Activated CD4-positive, alpha-beta T cell treated with anti-CD3 and anti-CD28 coated beads, Interleukin-2, Interleukin-4, amounts not matched to agents 100 ng/mL and 50 ng/mL, durations not matched to agents 16 hours and 8 hours (primary cell): ENCODE measurements around the gene ZNF385B.
"Not testable (repeated sequence)": the region's sequence is repeated elsewhere in the genome, so short reads cannot be mapped to it uniquely, and the experiment has no call there.

Source experiments
- DNase-seq: peaks from one replicate; pipeline ENCODE4 v3.0.0-alpha.2; 2020; ENCODE audit warnings: low spot score

ZNF385B gene

DNA sequence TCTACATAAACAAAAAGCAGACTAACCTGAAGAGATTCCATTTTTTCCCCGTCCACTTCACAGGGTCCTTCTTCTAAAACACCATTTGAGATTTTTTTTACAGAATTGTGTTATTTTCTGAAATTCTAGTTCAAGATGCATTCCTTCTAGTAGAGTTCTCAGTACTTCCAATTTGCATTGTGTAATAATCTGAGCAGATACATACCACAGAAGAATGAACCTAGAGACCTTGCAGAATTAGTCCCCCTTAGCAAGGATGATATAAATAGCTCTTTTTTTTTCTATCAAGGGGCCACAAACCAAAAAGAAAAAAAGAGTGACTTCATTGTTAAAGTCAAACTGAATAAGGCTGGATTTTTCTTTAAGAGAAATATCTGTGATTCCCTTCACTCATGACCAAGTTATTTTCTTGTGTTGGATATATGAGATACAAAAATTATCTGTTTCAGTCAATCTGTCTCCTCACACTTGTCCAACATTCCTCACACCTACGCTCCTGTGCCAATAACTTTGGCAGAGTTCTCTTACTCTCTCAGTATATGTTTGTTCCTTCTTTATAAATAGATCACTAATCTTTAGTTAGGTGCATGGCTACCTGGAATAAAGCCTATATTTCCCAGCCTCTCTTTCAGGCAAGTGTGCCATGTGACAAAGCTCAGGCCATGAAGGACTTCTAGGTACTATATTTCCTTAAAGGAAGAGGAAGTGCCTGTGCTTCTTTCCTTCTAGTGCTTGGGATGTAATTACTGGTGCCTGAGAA is 183.5 kb downstream of the ZNF385B start:
- no peak for DNase-seq

DNA sequence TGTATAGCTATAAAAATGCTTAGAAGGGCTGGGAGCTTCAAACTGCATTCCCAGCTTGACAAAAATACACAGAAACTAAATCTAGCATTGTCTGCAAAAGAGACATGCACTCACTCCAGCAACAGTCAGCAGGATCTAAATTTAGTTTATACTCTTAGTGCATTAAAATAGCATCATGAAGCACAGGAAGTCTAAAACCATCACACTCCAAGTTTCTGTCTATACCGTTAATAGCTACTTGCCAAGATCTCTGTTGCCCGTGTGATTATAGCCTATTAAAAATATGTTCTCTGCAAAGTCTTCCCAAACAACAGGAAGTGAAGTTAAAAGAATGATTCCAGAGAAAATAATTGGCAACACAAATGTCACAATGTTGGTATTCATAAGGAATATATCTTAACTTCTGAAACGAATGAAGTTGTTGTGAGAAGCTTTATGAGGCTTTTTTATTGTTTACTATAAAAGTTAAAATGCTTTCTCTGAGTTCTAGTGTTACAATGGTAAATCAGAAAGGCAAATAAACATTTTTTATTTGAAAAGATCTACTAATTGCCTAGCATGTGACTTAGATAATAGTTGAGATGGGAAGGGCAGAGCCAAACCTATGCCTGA is 184.2 kb downstream of the ZNF385B start:
- no peak for DNase-seq

DNA sequence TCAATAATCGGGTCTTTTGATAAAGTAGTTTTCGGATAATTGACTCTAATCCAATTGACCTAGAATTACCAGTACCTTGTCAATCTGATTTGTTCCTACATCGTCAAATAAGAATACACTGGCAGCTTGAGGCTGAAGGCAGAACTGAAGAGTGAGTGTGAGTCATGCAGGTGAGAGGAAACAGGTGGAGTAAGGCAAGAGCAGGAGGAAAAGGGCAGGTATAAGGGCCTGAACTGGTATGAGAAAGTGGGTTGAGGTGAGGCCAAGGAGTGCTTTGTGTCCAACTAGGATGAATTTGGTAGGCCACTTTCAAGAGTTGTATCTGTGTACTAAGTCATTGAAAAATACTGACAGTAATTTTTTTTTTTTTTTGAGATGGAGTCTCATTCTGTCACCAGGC is 186.0 kb downstream of the ZNF385B start:
- DNase-seq, result no peak

DNA sequence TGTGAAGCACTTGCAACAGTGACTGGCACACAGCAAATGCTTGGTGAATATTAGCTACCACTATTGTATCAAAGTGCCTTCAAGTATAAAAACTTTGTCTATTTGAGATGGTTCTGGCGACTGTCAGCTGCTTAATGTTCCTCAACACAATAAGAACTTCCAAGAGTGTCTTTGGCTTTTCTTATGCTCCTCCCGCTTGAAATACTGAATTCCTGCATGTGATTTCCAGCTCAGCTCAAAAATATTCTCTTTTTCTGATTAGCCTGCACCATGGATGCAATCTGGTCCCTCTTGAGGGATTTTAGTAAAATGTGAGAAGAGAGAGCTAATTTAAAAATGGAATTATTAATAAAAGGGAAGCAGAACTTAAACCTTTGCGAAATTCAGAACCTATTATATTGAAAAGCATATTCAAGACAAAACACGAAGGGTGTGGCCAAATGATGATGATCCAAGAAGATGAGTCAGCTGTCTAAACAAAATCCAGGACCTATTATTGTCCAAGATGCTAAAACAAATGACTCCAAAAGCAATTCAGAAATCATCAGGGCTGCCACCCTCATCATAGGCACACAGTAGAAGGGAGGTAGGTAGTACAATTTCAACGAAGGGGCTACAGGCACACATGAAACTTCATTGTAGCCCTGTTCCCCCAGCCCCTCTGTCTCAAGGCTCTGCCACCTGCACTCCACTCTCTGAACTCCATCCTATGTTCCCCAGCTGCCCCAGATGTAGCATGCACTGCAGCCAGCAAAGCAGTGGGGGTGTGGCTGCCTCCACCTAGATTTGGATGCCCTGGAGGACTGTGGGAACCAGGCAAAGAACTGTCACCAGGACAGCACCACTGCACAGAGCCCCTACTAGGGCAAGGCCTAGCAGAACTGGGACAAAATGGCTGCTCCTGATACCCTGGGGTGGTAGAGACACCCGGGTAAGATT is 190.1 kb downstream of the ZNF385B start:
- no peak for DNase-seq

DNA sequence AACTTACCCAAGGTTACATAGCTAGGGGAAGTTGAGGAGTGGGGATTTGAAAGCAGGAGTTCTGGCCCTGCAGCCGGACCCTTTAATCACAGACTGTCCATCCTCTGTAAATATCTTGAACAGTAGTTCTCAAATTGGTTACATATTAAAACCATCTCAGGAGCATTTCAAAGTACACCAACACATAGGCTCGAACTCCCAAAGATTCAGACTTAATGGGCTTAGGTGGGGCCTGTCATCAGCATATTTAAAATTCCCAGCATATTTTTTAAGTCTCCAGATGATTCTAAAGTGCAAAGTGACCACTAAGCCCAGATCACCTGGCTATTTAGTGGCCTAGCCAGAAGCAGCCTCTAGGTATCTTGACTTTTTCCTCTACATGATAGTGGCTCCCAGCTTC is 192.2 kb downstream of the ZNF385B start:
- no peak for DNase-seq

DNA sequence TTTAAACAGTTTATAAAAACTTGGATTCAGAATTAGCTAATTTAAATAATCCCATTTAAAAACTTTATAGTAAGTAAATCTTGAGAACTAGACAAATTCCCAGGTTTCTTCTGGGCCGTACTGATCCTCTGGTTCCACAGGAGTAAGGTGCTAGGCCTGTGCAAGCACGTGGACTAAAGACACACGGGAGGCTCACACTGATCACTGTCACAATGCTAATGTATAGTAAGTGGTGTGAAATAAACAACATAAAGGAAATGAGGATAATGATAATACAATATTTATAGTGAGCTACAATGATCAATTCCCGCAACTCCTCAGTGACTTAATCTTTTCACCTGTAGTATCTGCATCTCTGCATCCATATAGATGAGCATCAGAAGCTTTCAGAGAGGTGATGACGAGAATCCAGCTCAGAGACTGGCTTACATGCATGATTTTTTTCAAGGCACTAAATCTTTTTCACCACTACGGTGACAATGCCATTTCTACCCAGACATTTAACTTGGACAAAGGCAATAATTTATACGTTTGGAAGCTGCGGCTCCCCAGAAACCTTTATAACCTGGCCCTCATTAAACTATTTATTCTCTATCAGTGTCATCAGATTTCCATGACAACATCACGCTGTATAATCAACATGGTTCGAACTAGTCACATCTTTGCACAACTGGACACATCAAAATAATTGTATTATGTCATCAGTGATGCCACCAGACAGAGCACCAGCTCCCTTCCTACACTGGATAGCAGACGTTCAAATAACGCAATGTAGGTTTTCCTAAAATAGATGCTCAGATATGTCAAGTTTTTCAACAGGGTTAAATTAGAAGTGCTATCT is 196.2 kb downstream of the ZNF385B start:
- DNase-seq, result no peak

DNA sequence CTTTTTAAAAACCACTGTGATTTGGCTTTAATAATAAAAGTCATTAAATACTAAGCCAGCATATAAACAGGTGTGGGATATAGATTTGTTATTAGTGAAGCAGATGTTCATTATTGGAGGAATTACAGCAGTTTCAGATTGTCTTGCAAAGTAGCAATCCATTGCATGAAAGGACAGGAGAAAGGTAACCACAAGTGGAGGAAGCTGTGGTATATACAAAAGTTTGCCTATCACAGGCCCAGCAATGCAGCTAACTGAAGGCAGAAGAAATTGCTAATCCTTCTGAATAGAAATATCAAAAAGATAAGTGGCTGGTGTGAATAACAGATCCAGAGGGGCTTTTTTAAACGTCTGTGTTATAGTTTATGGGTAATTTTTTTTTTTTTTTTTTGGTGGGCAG is 199.4 kb downstream of the ZNF385B start:
- DNase-seq, result no peak

DNA sequence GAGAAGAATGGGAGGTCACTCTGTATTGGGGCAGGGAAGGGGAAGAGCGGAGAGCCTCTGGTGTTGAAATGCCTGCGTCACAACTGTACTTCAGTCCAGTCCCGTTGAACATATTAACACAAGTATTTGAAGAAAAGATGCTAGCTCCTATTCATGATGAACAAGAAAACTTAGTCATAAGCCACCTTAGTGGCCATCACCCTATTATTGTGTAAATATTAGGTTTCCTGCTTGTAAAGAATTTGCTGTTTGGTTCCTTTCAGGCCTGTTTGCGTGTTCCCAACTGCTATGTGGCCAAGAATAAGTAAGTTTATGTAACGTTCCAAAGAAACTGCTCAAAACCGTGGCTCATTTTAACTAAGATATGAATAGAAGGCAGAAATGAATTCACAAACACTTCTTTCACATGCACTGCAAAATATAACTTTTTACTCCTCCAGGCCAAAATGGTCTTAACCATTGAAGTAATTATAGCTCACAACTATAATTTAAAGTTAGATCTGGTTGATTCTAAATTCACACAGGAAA is 204.3 kb downstream of the ZNF385B start:
- DNase-seq, result no peak

DNA sequence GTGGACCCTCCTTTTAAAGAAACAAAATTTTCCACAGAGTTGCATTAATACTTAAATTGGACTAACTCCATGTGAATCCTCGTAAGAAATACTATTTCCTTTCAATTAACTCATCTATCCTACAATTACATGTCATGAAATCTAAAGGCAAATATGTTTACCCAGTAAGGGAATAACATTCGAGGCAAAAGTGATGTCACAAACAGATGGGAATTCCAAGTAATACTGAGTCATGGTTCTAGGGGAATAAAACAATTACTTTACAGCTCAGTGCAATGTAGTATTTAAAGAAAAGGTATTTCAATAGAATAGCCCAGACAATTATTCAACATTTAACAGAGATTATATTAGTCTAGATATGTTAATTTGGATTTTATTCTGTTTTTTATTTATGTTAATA is 205.8 kb downstream of the ZNF385B start:
- no peak for DNase-seq

DNA sequence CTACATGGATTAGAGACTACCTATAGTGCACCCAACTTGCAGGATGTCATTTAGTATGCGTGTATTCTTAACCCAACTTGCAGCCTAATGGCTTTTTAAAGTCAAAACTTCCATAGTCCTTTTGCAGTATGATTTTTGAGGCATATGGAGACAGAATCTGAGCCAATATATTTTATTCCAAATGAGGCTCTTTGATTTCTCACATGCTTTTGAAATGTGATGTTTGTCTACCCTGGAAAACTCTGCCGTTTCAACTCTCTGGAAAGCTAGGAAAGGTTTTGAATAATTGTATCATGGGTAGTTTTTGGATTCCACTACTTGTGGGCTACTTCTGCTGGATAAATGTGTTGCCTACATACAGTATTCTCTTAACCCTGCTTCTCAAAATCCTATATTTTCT is 206.6 kb downstream of the ZNF385B start:
- DNase-seq, result no peak

DNA sequence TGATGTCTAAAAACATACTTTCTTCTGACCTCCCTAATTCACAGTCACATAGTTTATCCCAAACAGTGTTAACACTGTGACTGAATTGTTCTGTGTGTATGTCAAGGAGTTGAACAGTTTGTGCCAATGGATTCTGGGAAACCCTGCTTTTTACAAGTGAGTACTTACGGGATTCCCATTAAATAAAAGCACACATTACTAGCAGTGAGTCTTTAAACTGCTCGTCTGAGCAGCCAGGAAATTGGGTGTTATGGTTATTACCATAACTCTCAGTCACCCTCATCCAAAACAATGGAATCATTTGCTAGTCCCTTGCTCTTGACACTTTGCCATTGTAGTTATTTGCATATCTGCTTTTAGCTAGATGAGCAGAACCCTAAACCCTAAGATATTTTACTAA is 209.1 kb downstream of the ZNF385B start:
- no peak for DNase-seq

DNA sequence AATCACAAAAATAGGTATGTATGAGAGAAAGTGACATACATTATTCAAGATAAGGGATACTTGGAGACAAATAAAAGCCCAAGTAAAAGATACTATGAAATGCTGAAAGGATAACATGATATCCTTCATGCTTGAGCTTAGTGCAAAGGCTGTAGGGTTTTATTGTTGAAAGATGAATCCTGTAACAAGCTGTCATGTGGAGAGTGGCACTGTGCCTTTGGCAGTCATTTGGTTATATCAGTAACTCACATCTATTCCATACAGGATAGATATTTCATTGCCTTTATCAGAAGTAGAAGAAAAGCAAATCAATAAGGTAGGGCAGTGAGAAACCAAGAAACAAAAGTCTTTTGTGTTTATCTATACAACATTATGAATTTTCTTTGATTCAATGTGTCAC is 211.0 kb downstream of the ZNF385B start:
- no peak for DNase-seq

DNA sequence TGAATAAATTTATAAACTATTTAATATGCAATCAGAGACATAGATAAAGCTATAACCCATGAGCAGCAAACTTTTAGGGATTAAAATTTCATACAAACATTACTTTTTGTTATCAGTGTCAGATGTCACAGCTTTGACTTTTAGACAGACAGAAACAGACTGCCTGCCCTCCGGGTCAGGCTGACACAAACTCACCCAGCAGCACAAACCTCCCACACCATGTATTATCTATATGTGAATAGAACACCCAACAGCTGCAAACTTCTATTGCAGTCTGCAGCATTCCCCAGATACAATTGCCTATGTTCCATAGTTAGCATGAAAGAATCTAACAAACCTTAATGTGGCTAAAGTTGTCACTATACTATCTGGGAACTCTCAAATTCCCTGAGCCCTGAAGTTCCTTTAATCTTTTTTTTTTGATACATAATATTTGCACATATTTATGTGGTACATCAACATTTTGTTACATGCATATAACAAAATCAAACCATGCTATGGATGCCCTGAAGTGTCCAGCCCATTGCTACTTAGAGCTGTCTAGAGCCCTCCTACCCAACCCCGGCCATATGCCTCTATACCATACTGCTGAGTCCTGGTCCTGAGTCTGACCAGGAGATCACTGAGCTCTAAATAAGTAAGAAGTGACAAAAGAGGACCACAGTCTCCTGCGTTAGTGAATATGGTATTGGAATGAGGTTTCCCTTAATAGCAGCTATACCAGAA is 214.4 kb downstream of the ZNF385B start:
- no peak for DNase-seq

DNA sequence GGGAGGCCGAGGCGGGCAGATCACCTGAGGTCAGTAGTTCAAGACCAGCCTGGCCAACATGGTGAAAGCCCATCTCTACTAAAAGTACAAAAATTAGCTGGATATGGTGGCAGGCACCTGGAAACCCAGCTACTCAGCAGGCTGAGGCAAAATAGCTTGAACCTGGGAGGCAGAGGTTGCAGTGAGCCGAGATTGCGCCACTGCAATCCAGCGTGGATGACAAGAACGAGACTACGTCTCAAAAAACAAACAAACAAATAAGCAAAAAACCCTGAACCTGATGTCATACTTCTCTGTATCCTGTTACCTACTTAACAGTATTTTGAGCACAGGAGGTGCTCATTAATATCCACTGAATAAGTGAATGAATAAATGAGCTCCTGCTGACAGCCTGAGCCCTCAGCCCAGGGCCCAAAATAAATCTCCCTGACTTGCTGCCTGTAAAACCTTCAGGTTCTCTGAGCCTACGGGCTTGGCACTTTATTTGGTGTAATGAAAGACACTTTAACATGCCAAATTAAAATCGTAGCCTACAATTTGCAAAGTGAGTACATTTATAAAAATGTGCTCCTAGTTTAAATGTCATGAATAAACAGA is 215.1 kb downstream of the ZNF385B start:
- DNase-seq, result no peak

DNA sequence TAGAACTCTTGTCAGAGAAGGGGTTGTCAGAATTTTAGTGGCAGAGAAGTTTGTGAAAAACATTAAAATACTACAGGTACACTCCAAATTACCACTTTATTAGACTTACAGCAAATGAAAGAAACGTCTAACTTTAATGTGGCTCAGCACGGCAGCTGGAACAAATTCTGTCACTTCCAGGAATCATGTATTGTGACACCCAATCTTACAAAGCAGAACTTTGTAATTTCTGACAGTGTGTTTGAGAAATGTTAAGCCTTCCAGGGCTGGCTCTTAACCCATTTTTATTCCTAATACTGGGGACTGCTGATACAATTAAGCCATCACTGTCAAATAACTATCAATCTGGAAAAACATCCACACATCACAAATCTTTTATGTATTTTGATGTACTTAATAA is 216.4 kb downstream of the ZNF385B start:
- no peak for DNase-seq

DNA sequence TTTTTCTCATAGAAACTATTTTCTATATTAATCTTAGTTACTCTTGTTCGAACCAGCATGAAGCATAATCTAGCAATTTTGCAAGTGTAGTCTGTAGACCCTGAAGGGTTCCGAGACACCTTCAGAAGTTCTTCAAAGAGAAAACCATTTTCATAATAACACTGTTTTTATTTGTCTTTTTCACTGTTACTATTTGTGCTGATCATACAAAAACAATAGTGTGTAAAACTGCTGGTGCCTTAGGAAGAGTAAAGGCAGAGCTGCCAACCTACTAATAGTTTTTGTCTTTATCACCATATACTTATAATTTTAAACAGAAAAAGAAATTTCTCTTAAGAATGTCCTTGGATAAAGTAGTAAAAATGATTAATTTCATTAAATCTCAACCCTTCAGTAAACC is 218.9 kb downstream of the ZNF385B start:
- no peak for DNase-seq

DNA sequence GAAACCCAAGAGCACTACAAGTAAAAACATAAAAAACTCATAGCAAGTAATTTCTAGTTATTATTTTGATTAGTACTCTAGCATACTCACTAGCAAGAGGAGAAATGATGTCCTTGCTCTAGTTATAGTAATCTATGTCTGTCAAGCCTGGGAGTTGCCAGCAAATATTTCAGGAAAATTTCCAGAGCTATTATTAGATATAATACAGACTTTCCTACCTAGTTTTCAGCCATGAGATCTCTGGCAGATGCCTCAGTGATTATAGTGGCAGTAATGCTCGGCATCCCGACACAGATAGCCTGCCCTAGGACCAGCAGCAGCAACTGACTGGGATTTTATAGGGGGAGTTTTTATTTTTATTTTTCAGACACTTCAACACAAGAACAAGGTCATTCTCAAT is 224.4 kb downstream of the ZNF385B start:
- no peak for DNase-seq

DNA sequence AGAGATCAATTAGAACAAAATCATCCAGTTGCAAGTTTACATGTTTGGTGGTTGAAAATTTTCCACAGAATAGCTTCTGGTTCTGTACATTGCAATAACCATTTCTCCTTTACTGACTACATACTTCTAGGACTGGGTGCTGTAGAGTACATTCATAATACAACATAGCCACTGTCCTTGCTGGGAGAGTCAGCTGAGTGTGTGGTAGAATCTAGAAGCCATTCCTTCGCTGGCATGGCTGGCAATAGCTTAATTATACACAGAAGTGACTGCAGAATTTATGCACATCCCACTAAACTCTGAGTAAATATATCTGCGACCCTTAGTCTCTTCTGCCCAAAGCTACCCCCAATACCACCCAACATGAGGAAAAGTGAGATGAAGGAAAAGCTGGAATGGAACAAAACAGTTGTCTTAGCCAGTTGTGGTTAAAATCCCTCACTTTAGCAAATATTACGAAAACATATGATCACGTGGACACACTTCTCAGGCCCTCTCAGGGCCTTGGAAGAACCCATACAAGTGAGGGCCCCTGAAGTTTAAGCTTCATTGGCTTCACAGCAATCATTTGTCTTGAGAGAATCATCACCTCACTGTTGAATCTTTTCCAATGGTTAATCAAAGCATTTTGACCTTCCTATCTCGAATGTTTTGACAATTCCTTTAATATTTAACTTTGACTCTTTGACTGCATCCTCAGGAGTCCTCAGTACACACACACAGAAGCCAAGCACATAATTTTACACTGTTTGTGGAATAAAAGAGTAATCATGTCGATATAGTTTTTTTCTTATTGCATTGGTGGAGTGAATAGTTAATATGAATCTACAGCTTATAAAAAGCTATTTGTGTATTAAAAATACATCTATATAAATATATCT is 225.1 kb downstream of the ZNF385B start:
- DNase-seq, result no peak

DNA sequence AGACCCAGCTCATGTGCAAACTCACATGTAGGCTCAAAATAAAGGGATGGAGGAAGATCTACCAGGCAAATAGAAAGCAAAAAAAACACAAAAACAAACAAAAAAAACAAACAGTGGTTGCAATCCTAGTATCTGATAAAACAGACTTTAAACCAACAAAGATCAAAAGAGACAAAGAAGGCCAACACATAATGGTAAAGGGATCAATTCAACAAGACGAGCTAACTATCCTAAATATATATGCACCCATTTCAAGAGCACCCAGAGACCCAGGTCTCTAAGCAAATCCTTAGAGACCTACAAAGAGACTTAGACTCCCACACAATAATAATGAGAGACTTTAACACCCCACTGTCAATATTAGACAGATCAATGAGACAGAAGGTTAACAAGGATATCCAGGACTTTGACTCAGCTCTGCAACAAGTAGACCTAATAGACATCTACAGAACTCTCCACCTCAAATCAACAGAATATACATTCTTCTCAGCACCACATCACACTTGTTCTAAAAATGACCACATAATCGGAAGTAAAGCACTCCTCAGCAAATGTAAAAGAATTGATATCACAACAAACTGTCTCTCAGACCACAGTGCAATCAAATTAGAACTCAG is 229.5 kb downstream of the ZNF385B start:
- not testable (repeated sequence) for DNase-seq
